GM15510 (cell line): ENCODE results near the gene FAM237A.

Experiments
- POLR2A ChIP-seq: IDR thresholded peaks from 3 replicates; pipeline ENCODE4 v1.6.1; 2011; ENCODE audit warnings: borderline replicate concordance; ENCODE audit not compliant: insufficient read length; ENCODE audit errors: extremely low read depth

The FAM237A gene

GRCh38 chr2:206665251-206665650 lies 23.0 kb downstream of the FAM237A start:
- no peak for TF ChIP-seq POLR2A

- no peak for TF ChIP-seq POLR2A
Measured at GRCh38 chr2:206670531-206671319, 28.4 kb downstream of the FAM237A start.

- no peak for TF ChIP-seq POLR2A
Measured at GRCh38 chr2:206683546-206683945, 41.3 kb downstream of the FAM237A start.

- TF ChIP-seq POLR2A: no peak
Measured at GRCh38 chr2:206688453-206688852, 46.2 kb downstream of the FAM237A start.

- TF ChIP-seq POLR2A: no peak
Measured at GRCh38 chr2:206688990-206689389, 46.7 kb downstream of the FAM237A start.

- TF ChIP-seq POLR2A: no peak
Measured at GRCh38 chr2:206692971-206693370, 50.7 kb downstream of the FAM237A start.

GRCh38 chr2:206693399-206694137 lies 51.3 kb downstream of the FAM237A start:
- no peak for TF ChIP-seq POLR2A

- TF ChIP-seq POLR2A: no peak
Measured at GRCh38 chr2:206696910-206697309, 54.6 kb downstream of the FAM237A start.

- no peak for TF ChIP-seq POLR2A
Measured at GRCh38 chr2:206698811-206699210, 56.5 kb downstream of the FAM237A start.
